Fibroblast of lung (primary cell): ENCODE data around the gene DAGLA. TPM values are rescaled to one million over a fixed set of nuclear protein-coding genes. Genes with fewer than 3 reads are reported as not detected.

Experiments
- DNase-seq, 2 donors: peaks; one replicate each; pipeline versions ENCODE4 v3.0.0 to v3.0.0-alpha.2; 2010; ENCODE audit warnings: low read depth in 2 of 2
- H2AFZ ChIP-seq: 2 replicates; pipeline ENCODE4 v1.5.1; 2012; ENCODE audit warnings: low read length, control low read depth, inconsistent platforms
- H3K27ac ChIP-seq: 2 replicates; pipeline ENCODE4 v1.5.1; 2011; ENCODE audit warnings: low read length, control low read depth; ENCODE audit not compliant: insufficient read depth
- H3K27me3 ChIP-seq: 2 replicates; pipeline ENCODE4 v1.5.1; 2011; ENCODE audit warnings: mild to moderate bottlenecking, low read length; ENCODE audit not compliant: control insufficient read depth, insufficient read depth
- H3K36me3 ChIP-seq: 2 replicates; pipeline ENCODE4 v1.5.1; 2011; ENCODE audit warnings: low read length; ENCODE audit not compliant: control insufficient read depth, insufficient read depth
- H3K4me1 ChIP-seq: 2 replicates; pipeline ENCODE4 v1.5.1; 2011; ENCODE audit warnings: low read length; ENCODE audit not compliant: control insufficient read depth, insufficient read depth; ENCODE audit errors: extremely low read depth
- H3K4me2 ChIP-seq: 2 replicates; pipeline ENCODE4 v1.5.1; 2011; ENCODE audit warnings: low read length, control low read depth; ENCODE audit not compliant: insufficient read depth; ENCODE audit errors: extremely low read depth
- H3K4me3 ChIP-seq, 4 experiments: fragments of 200-600 bp in 1 of 4; sonication (generic) in 1 of 4; replicated peaks in 1 of 4; 2 replicates each; pipeline ENCODE4 v1.5.1; 2011 to 2016; ENCODE audit warnings: low read length in 4 of 4, low read depth in 3 of 4, mild to moderate bottlenecking in 3 of 4, control low read depth in 2 of 4, inconsistent platforms in 1 of 4, mixed read lengths in 1 of 4; ENCODE audit not compliant: insufficient read depth in 1 of 4; ENCODE audit errors: control extremely low read depth in 1 of 4
- H3K79me2 ChIP-seq: 2 replicates; pipeline ENCODE4 v1.5.1; 2012; ENCODE audit warnings: mild to moderate bottlenecking, low read length, inconsistent platforms; ENCODE audit not compliant: control insufficient read depth, insufficient read depth
- H3K9ac ChIP-seq: 2 replicates; pipeline ENCODE4 v1.5.1; 2011; ENCODE audit warnings: mild to moderate bottlenecking, low read length, control low read depth; ENCODE audit not compliant: insufficient read depth
- H3K9me3 ChIP-seq: 2 replicates; pipeline ENCODE4 v1.5.1; 2012; ENCODE audit warnings: low read depth, low read length; ENCODE audit not compliant: control insufficient read depth, insufficient read depth
- H4K20me1 ChIP-seq: 2 replicates; pipeline ENCODE4 v1.5.1; 2011; ENCODE audit warnings: low read length; ENCODE audit not compliant: control insufficient read depth, insufficient read depth; ENCODE audit errors: extremely low read depth
- CTCF ChIP-seq, 2 donors: IDR thresholded peaks in 1 of 2; conservative IDR thresholded peaks in 1 of 2; 1 replicate in 1 of 2; 2 replicates in 1 of 2; pipeline ENCODE4 v1.5.1; 2011 to 2012; ENCODE audit warnings: low read length in 2 of 2, control low read depth in 1 of 2, inconsistent platforms in 1 of 2, low read depth in 1 of 2, mild to moderate bottlenecking in 1 of 2
- EZH2 ChIP-seq: IDR thresholded peaks from 2 replicates; pipeline ENCODE4 v1.5.1; 2012; ENCODE audit warnings: low read length, control low read depth, mild to moderate bottlenecking; ENCODE audit errors: missing control alignments
- polyA plus RNA-seq, 2 donors: library from polyadenylated mRNA; depleted of rRNA in 1 of 2; stranded (reverse) in 1 of 2; unstranded in 1 of 2; fragments of >200 nt; gene quantifications; 2 replicates each; pipeline ENCODE4 v1.2.1, GENCODE V29; 2011 to 2012; ENCODE audit warnings: missing spikeins in 1 of 2
- total RNA-seq: library from RNA; depleted of rRNA; stranded (reverse); fragments of >200 nt; gene quantifications from 2 replicates; pipeline ENCODE4 v1.2.1, GENCODE V29; 2014

Gene DAGLA
- total and polyA plus RNA-seq, 2 donors (not counting 1 experiment from before 2014, with no cell fraction given): 1.00 to 2.0 TPM

- Histone ChIP-seq H3K27me3 (no peaks in the 10 kb centered on the region), H2AFZ (no peak overlapping the region), H4K20me1 (no peaks in the 10 kb centered on the region), H3K9me3 (no peaks in the 10 kb centered on the region), H3K36me3 (no peaks in the 10 kb centered on the region), H3K79me2 (no peaks in the 10 kb centered on the region), H3K27ac (no peak overlapping the region), H3K4me3 (no peak overlapping the region), H3K4me2 (peak overlapping the region; percentile 63), H3K4me1 (peaks cover 6% of the 10 kb centered on the region), H3K9ac (no peak overlapping the region)
- TF ChIP-seq EZH2 (no peak), CTCF (conservative IDR thresholded peaks at IDR 0.05 in 1 of 2, IDR thresholded peaks at IDR 0.05 in 1 of 2; ENCODE audit: low read depth in 1 of 2, low read length in 2 of 2) (no peak)
- DNase-seq: no peak
Measured at GRCh38 chr11:61689164-61689496, 8.9 kb downstream of the DAGLA start.

- DNase-seq: no peak
- Histone ChIP-seq H3K27ac (no peak overlapping the region), H3K36me3 (no peaks in the 10 kb centered on the region), H3K27me3 (no peaks in the 10 kb centered on the region), H3K4me1 (peaks cover 9% of the 10 kb centered on the region), H3K4me3 (no peak overlapping the region), H3K4me2 (no peak overlapping the region), H2AFZ (no peak overlapping the region), H3K79me2 (no peaks in the 10 kb centered on the region), H3K9ac (no peak overlapping the region), H4K20me1 (no peaks in the 10 kb centered on the region), H3K9me3 (no peaks in the 10 kb centered on the region)
- TF ChIP-seq CTCF (conservative IDR thresholded peaks at IDR 0.05 in 1 of 2, IDR thresholded peaks at IDR 0.05 in 1 of 2; ENCODE audit: low read depth in 1 of 2, low read length in 2 of 2): no peak
- no peak for TF ChIP-seq EZH2
Measured at GRCh38 chr11:61690706-61691379, 10.7 kb downstream of the DAGLA start.

- H3K4me1 ChIP-seq: peaks cover 14% of the 10 kb centered on the region
- no peak overlapping the region for H3K4me3 ChIP-seq
Measured at GRCh38 chr11:61691380-61692156, 11.4 kb downstream of the DAGLA start.

More at GRCh38 chr11:61691380-61692156, 11.4 kb downstream of the DAGLA start:
- H3K4me2 ChIP-seq: no peak overlapping the region
- no peak overlapping the region for H2AFZ ChIP-seq
- H3K27ac ChIP-seq: no peak overlapping the region
- H3K9me3 ChIP-seq: no peaks in the 10 kb centered on the region
- DNase-seq: no peak
- H3K27me3 ChIP-seq: no peaks in the 10 kb centered on the region
- TF ChIP-seq CTCF (conservative IDR thresholded peaks at IDR 0.05 in 1 of 2, IDR thresholded peaks at IDR 0.05 in 1 of 2; ENCODE audit: low read depth in 1 of 2, low read length in 2 of 2) (no peak), EZH2 (no peak)
- no peaks in the 10 kb centered on the region for H3K36me3 ChIP-seq
- H4K20me1 ChIP-seq: no peaks in the 10 kb centered on the region
- H3K9ac ChIP-seq: no peak overlapping the region
- H3K79me2 ChIP-seq: no peaks in the 10 kb centered on the region
